ENCODE results near the gene VEPH1.

- TF ChIP-seq, protein P1, sequence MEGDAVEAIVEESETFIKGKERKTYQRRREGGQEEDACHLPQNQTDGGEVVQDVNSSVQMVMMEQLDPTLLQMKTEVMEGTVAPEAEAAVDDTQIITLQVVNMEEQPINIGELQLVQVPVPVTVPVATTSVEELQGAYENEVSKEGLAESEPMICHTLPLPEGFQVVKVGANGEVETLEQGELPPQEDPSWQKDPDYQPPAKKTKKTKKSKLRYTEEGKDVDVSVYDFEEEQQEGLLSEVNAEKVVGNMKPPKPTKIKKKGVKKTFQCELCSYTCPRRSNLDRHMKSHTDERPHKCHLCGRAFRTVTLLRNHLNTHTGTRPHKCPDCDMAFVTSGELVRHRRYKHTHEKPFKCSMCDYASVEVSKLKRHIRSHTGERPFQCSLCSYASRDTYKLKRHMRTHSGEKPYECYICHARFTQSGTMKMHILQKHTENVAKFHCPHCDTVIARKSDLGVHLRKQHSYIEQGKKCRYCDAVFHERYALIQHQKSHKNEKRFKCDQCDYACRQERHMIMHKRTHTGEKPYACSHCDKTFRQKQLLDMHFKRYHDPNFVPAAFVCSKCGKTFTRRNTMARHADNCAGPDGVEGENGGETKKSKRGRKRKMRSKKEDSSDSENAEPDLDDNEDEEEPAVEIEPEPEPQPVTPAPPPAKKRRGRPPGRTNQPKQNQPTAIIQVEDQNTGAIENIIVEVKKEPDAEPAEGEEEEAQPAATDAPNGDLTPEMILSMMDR (IDR thresholded peaks at IDR 0.05; ENCODE audit: insufficient read depth, low read length) = no peak
- TF ChIP-seq POLR2AphosphoS5 (IDR thresholded peaks at IDR 0.05; ENCODE audit: low read depth) = no peak
- TF ChIP-seq, protein P2, sequence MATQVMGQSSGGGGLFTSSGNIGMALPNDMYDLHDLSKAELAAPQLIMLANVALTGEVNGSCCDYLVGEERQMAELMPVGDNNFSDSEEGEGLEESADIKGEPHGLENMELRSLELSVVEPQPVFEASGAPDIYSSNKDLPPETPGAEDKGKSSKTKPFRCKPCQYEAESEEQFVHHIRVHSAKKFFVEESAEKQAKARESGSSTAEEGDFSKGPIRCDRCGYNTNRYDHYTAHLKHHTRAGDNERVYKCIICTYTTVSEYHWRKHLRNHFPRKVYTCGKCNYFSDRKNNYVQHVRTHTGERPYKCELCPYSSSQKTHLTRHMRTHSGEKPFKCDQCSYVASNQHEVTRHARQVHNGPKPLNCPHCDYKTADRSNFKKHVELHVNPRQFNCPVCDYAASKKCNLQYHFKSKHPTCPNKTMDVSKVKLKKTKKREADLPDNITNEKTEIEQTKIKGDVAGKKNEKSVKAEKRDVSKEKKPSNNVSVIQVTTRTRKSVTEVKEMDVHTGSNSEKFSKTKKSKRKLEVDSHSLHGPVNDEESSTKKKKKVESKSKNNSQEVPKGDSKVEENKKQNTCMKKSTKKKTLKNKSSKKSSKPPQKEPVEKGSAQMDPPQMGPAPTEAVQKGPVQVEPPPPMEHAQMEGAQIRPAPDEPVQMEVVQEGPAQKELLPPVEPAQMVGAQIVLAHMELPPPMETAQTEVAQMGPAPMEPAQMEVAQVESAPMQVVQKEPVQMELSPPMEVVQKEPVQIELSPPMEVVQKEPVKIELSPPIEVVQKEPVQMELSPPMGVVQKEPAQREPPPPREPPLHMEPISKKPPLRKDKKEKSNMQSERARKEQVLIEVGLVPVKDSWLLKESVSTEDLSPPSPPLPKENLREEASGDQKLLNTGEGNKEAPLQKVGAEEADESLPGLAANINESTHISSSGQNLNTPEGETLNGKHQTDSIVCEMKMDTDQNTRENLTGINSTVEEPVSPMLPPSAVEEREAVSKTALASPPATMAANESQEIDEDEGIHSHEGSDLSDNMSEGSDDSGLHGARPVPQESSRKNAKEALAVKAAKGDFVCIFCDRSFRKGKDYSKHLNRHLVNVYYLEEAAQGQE (IDR thresholded peaks at IDR 0.05; ENCODE audit: insufficient replicate concordance, low read depth) = no peak
Measured at GRCh38 chr3:157531771-157532170, 28.6 kb upstream of the VEPH1 start.
